ENCODE data around the gene SGMS1.
"Not testable (repeated sequence)": the region's sequence is repeated elsewhere in the genome, so short reads cannot be mapped to it uniquely, and the experiment has no call there.

SGMS1 gene

DNA sequence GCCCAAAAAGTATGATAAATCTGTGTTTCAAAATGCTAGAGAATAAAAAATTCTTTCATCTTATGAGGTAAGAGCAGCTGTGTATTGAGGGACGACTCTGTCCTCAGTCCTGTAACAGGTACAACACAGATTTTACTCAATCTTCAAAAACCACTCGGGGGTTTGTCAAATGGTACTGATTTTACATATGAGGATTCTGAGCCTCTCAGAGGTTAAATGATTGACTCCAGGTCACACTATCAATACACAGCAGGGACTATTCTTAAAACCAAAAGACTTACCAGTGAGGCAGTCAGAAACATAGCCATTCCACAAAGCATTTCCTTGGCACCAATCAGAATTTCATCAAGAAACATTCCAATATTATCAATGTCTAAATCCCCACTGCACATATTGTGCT lies 95.5 kb downstream of the SGMS1 start:
- DNase-seq, result no peak

DNA sequence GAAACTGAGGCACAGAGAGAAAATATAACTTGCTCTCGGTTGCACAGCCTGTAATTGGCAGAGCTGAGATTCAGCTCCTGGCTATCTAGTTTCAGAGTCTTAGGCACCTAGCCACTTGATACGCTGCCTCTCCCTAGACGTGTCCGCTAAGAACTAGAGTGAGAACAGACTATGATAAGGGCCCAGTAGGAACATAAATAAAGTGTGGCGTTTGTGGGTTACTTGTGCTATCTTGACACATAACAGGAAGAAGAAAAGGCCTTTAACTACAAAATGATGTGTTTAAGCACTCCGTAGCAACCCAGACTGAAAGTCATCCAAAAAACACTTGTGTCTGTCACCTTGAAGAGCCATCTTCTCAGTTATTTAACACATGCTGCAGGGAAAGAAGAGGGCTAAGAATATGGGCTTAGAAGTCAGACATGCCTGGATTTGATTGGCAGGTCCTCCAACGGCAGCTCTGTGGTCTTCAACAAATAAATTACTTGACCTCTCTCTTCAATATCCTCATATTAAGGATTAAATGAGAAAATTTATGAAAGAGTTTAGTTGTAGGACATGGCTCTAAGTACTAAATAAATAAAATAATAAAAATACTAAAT lies 96.2 kb downstream of the SGMS1 start:
- no peak for DNase-seq

DNA sequence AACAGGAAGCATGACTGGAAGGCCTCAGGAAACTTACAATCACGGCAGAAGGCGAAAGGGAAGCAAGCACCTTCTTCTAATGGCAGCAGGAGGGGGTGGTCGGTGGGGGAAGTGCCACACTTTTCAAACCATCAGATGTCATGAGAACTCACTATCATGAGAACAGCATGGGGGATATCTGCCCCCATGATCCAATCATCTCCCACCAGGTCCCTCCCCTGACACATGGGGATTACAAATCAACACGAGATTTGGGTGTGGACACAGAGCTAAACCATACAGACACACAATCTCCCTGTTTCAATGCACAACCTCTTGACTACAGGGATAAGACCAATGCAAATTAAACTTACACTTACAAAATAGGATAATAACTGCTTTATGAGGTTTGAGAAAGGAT lies 97.6 kb downstream of the SGMS1 start:
- no peak for DNase-seq

DNA sequence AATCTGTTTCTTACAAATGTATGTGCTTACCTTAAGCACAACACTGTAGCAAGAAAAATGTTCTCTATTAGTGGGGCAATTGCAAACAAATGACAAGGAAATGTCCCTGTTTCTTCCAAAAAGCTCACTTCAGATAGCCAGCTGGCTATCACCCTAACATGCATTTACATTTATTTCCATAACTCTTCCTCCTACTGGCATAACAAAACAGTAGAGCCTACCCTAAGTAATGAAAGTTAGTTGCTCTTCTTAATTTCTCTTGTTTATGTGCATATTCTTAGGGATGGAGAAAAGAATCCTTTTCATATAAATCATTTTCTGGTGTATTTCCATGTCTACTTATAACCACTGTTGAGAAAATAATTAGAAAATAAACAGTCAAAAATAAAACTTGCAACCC lies 100.4 kb downstream of the SGMS1 start:
- no peak for DNase-seq

DNA sequence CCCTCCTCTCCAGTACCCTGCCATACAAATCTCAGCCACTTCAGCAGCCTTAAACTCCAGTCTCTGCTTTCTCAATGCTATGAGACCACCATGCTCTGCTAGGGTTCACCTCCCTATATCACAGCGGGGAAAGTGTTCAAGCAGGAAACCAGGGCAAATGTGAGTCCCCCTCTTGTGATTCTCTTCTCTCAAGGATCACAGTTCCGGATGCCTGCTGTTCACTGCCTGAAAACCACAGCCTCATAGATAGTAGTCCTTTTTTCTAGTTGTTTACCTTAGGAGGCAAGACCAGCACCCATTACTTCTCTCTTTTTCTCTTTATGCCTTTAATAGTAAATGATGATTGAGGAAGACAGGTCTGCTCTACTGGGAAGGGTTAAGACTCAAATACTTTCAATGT lies 100.8 kb downstream of the SGMS1 start:
- DNase-seq, result no peak

DNA sequence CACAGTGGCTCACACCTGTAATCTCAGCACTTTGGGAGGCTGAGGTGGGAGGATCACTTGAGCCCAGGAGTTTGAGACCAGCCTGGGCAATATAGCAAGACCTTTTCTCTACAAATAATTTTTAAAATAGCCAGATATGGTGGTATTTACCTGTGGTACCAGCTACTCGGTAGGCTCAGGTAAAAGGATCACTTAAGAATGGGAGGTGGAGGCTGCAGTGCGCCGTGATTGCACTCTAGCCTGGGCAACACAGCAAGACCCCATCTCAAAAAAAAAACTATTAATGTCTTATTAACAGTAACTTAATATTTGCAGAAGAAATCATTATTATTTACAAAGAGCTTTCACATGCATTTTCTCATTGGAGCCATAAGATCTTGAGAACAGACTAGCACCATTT lies 103.6 kb downstream of the SGMS1 start:
- no peak for DNase-seq

DNA sequence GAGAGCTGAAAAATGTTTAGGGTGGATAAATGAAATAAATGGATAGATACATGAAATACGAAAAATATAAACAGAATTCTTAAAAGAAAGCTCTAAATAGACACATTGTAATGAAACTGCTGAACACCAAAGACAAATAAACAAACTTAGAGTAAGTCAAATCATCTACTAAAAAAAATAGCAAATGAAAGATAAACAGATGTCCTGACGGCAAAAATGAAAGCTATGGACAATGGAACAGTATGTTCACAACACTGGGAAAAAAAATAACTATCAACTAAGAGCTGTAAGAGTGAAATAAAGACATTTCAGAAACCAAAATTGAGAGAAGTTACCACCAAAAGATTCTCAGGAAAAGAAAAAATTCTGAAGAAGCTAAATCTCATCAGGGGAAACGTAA lies 106.1 kb downstream of the SGMS1 start:
- no peak for DNase-seq

DNA sequence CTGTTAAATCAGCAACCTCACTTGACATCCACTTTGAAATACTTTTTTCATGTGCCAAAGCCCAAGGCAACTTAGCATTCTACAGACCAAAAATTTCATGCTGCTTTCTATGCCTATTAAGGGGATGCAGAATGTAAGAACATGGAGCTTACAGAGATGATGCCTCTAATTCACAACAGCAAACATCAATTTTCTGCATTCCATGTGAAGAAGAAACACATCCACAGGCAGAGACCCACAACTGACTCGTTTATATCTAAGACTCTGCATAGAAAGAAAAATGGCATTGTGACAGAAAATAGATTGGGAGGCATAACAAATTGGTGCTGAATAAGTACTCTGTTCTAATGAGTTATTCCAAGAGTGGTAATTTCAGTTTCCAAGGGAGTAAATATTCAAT lies 107.6 kb downstream of the SGMS1 start:
- DNase-seq, result no peak

DNA sequence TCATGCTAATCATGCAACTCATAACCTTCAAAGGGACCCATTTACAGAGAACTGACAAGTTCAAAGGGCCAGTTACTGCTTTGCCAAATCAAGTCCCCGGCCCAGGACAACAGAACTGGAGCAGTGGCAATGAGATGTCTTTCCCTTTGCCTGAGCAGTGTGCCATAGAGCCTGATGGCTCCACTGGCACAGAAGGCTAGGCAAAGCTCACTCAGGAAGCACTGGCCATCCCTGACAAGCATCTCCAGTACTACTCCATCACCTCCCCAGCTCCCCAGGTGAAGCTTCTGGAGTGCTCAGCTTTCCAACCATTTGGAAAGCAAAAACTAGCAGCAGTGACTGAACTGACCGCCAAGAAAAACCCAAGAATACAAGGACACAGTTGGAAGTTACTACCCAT lies 108.3 kb downstream of the SGMS1 start:
- no peak for DNase-seq

DNA sequence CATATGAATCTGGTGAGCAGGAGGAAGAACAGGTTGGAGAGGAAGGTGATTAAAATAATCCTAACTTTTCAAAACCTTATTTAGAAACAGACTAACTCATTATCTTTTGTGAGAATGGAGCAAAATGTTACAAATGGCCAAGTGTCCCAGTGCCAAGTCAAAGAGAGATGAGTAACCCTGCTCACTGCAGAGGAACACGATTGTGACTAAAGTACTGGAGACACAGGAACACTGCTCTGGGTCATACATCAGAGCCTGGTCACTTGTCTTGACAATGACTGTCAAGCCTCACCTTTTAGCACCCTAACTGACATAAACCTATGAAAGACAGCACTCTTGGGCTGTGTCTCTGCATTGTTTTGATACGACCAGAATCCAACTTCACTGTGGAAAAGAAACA lies 108.8 kb downstream of the SGMS1 start:
- no peak for DNase-seq

DNA sequence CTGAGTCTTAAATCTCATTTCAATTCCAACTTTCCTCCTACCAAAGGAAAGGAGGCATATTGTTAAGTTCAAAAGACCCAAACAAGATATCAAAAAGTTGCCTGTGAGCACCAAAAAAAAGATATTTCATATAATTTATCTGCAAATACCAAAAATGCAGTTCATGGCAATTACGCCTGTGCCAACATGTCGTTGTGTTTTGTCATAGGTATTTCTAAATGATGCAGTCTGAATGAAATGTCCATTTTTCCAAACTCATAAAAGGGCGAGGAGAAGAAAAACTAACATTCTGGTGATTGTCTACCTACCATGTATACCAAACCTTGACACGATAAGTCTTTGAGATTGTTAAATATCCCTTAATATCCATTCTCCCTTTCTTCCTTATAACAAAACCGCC lies 109.8 kb downstream of the SGMS1 start:
- no peak for DNase-seq

DNA sequence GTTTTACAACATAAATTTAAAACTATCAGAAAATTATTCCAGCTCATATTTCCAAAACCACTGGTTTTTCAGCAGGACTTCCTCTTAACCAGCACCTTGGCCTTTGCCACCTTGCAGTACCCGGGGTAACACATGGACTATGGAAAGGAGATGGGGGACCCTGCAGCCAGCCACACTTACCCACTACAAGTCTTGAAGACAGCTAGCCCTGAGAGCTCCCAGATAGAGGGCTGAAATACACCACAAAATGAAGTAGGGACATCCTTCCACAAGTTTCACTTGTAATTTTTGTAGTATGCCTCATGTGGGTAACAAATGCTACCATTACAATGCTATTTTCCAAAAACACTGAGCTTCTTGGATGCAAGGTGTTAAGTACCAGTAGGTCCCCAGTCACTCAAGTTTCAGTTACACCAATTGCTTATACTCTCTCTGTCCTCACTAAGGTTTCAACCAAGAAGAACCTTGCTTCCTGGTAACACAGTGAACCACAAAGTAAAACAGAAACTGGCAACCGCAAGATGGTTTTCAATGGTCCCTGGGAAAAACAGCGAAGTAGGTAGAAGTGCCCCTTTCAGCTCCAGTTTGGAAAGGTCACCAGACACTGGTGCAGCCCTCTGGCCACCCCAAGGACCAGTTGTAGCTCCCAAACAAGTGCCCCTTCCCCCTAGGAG lies 110.9 kb downstream of the SGMS1 start:
- DNase-seq, result no peak

DNA sequence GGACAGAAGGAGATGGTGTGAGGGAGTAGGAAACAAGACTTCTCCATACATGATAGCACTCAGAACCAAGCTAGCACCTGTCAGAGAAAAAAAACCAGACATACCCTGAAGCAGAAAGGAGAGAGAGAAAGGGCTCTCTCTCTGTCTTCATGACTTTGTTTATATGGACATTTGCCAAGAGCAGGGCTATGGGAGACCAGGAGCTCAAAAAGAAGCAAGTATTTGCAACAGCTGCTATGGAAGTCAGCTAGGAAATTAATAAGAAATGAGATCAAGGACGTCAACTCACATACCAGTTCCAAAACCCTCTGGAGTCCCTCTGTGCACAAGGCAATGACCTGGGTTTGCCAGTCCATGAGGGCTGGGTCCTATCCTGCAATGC lies 111.6 kb downstream of the SGMS1 start:
- DNase-seq, result no peak

DNA sequence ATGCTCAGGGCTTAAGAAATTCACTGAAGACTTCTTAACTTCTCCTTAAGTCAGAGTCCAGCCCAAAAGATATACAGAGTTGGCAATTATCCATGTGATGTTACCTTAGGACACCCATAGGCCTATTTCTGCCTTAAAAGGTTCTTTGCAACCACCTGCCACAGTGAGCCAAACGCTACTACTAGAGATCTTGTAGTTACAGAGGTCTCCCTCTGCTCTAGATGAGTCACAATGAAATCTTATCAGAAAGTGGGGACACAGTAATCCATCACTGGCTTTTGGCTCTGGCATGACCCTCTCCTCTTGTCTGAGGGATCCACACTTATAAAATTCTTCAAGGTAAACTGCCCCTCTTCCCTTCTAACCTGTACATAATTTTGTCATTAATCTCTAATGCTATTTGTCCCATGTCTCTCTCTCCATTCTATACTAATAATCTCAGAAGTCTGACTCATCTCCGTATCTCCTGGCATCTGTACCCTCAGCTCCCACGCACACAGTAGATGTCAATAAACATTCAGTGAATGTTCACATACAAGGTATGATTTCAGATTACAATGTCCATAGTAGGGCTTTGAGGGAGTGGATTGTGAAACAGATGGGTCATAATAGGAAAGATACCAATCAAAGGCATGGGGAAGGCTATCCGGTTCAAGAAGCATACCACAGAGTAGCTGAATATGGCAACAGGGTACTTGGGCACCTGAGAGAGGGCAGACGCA lies 112.1 kb downstream of the SGMS1 start:
- no peak for DNase-seq

DNA sequence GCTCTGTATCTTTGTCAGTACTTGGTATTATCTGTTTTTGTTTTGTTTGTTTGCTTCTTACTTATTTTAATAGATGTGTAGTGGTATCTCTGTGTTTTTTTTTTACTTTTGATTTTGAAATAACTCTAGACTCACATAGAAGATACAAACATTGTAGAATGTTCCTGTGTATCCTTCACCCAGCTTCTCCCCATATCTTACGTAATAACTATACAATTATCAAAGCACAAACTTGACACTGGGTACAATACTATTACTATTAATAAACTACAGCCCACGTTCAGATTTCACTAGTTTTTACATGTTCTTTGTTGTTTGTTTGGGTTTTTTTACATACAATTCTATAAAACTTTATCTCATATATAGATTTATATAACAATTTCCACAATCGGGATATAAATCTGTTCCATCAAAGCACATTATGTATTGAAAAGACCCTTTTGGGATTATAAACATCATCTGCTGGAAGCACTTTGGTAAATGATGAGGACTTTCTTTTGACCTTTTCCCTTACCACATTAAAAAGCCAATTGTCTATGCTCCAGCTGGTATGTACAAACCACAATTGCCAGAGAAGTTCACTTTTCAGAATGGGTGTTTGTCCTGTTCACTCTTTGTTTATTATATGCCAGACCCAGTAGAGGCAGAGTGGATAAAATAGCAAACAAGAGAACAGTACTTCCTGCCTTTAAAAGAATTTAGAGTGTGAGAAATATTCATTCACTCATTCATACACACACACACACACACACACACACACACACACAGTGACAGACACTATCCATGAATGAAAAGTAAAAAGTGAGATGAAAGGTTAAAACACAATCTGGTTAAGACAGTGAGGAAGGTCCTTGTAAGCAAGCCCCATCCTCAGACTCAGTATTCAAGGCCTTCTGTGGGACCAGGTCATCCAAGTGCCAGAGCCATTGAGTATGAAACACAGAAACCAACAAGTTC lies 113.0 kb downstream of the SGMS1 start:
- DNase-seq, result no peak

DNA sequence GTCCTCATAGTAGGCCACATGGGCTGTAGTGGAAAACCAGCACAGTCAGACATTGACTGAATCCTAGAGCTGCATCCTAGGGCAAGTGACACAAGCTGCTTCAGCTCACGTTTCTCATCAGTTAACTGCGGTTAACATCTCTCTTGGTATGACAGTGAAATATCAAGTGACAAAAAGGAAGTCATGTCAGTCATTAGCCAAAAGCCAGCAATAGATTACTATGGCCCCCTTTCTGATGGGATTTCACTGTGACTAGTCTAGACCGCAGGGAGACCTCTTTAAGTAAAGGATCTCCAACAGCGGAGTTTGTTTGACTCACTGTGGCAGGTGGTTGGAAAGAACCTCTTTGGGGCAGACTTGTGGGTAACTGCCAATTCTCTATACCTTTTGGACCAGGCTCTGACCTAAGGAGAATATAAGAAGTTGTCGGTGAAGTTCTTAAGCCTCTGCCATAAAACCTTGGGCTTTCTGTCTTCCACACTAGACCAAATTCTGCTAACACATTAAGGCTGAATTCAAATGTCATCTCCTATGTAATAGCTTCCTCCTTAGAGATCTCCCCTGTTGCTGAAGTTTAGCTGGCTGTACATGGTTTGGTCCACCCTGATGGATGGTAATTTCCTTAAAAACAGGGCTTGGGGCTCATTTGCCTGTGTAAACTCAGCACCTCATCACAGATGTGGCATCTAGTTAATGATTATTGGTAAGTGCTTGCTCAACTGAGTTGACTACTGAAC lies 115.3 kb downstream of the SGMS1 start:
- DNase-seq, result no peak

DNA sequence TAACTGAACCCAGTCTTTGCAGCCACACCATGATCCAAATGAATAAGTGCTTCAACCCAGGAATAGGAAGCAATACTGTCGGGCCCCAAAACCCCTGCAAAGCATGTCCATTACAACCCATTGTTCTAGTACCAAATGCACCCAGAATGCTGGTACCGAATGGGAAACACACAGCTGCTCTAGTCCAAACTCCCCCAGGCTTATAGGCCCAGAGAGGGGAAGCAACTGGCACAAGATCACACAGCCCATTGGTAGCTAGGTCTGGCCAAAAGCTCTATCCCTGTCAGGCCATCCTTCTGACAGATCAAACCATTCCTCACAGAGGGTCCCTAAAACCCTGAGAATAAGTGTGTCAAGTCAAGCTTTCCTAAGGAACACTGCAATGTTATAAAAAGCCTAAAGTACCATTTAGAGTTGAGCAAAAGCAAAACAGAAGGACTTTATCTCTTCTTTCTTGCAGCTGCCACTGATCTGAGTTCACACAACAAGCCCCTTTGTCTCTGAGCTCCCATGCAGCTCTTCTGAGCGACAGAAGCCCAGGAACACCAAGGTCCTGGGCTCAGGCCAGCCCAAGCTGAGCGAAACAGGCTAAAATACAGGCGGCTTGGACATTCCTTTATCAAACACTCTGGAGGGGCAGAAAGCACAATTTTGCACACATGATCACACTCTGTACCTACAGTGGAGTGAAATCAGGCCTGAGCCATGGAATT lies 116.7 kb downstream of the SGMS1 start:
- DNase-seq, result no peak

DNA sequence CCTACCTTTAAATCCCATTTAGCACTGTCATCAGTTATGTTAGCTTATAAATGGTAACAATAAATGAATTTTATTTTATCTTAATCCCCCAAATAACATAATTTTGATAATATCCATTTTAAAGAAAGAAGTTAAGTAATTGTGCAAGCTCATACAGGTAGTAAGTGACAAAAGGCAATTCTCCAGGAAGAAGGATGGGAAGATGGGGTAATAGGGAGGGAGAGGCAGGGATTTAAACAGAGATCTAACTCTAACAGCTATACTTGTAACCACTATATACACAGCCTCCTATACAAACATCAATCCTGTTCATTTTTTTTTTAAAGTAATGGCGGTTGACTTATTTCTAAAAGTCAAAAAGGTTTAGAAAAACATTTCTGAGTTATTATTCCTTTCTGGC lies 119.4 kb downstream of the SGMS1 start:
- DNase-seq, result no peak

DNA sequence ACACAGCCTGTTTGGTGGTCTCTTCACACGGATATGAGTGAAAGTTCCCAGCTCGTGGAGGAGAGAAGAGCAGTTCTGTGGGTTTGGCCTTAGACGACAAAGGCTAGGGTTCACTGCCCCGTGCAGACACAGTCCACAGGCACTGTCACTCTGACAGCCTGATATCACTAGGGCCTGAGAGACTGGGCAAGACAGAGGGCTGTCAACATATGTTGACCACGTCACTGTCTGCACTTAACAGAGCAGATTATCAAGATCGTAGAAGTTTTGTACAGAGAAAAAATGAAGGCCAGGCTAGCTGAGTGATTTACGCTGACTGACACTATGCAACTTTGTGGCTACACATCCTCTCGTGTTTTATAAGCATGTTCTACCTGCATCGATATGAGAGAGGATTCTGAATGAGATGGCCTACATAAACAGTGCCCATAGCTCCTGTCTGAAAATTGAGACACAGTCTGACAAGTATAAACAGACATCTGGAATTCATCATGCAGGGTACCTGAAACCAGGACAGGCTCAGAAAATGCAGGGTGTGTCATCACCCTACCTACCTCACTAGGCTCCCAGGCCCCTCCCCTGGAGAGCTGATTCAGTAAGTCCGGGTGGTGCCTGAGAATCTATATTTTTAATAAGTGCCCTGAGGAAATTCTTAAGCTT lies 120.0 kb downstream of the SGMS1 start:
- DNase-seq, result no peak

DNA sequence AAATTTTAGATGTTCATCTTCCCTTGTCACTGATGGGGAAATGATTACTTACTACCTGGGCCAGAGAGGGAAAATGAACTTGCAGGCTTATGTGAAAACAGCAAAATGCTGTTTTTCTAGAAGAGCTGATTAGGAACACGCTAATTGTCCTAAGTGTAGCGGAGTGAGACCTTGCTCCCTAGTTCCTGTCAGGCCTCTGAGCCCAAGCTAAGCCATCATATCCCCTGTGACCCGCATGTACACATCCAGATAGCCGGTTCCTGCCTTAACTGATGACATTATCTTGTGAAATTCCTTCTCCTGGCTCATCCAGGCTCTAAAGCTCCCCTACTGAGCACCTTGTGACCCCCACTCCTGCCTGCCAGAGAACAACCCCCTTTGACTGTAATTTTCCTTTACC lies 120.6 kb downstream of the SGMS1 start:
- DNase-seq, result not testable (repeated sequence)

DNA sequence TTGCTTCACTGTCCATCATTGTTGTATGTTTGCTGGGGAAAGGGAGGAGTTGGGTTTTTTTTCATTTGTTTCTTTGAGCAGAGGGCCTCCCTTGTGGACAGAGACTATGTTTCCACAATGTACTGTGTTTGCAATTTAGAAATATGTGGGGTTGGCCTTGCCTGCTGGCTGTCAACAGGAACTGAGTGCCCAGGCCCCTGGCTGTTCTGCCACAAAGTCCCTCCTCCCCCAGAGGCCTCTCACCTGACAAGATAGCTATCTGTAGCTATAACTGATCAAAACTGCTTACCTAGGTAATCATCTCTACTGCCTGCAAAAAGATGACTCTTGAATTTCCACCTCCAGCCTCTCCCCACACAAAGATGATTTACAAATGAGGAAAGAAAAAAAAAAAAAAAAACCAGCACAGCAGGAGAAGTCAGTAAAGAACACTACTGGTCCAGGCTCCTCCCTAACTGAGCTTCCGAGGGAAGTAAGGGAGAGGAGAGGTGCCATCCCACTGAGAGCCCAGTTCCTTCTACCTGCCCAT lies 121.8 kb downstream of the SGMS1 start:
- no peak for DNase-seq
